Stimulated activated CD4-positive, alpha-beta T cell treated with anti-CD3 and anti-CD28 coated beads, Interleukin-1b, Interleukin-23, amount 100 ng/mL, for 24 hours (primary cell): ENCODE data around the gene ENTPD2.

Experiments
- DNase-seq, 4 experiments: peaks; one replicate each; pipeline ENCODE4 v3.0.0-alpha.2; 2020; ENCODE audit warnings: low read depth in 4 of 4, low spot score in 1 of 4

Gene ENTPD2

GRCh38 chr9:137080260-137081122 lies 26.6 kb upstream of the ENTPD2 start:
- no peak for DNase-seq

GRCh38 chr9:137079401-137079787 lies 25.5 kb upstream of the ENTPD2 start:
- no peak for DNase-seq

DNA sequence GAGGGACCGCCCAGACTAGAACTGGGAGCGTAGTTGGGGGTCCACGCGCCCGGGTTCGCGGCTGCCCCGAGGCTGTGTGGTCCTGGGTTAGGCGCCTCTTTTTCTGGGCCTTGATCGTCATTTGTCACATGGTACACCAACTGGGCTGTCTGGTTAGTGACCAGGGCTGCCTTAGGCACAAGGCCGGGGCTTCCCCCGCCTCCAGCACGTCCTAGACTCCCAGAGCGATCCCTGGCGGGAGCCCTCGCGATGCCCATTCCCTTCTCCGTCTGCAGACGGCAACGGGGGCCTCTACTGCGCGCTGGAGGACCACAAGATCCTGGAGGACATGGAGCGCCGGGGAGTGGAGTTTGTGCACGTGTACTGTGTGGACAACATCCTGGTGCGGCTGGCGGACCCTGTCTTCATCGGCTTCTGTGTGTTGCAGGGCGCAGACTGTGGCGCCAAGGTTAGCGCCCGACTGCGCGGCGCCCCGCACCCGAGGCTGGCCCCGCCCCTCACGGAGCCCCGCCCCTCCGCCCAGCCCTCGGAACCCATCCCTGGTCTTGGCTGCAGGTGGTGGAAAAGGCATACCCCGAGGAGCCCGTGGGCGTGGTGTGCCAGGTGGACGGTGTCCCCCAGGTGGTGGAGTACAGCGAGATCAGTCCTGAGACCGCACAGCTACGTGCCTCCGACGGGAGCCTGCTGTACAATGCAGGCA lies 25.0 kb upstream of the ENTPD2 start:
- no peak for DNase-seq

GRCh38 chr9:137077758-137078693 lies 24.2 kb upstream of the ENTPD2 start:
- no peak for DNase-seq

DNA sequence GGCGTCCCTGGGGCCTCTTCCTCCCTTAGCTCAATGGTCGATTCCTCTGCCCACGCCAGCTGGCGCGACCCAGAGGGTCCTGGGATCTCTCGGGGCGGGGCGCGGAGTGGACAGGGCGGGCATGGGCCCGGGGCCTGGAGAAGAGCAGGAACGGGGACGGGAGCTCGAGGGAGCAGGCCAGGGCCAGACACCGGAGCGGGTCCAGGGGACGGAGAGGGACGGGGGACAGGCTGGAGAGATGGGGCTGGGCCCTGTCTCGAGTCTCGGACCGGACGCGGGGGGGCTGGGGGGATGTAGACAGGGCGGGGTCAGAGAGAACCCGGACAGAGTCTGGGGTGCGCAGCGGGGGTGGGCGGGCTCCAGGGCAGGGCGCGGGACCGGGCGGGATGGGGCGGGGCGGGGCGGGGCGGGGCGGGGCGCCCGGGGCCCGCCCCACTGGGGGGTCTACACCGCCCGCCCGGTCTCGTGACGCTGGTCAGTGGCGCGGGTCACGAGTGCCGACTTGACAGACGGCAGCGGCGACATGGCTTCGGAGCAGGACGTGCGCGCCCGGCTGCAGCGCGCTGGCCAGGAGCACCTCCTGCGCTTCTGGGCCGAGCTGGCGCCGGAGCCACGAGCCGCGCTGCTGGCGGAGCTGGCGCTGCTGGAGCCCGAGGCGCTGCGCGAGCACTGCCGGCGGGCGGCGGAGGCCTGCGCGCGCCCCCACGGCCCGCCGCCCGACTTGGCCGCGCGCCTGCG lies 23.3 kb upstream of the ENTPD2 start, which contains the start of gene UAP1L1:
TSS of gene UAP1L1 (plus strand) at position 508 of the 738 bp plus-strand sequence. CDS start at position 524, 16 bp downstream.
- peak in 1 of 4 experiments; percentile 41 for DNase-seq

- no peak for DNase-seq
Observed at GRCh38 chr9:137076636-137077009, 22.8 kb upstream of the ENTPD2 start.

- DNase-seq, result no peak
Observed at GRCh38 chr9:137075275-137075775, 21.5 kb upstream of the ENTPD2 start.

- no peak for DNase-seq
Observed at GRCh38 chr9:137074657-137075274, 20.9 kb upstream of the ENTPD2 start.

- no peak for DNase-seq
Observed at GRCh38 chr9:137073992-137074399, 20.1 kb upstream of the ENTPD2 start.

GRCh38 chr9:137071282-137071681 lies 17.4 kb upstream of the ENTPD2 start:
- no peak for DNase-seq

- DNase-seq, result no peak
Observed at GRCh38 chr9:137070906-137071275, 17.0 kb upstream of the ENTPD2 start.

GRCh38 chr9:137070201-137070905 lies 16.5 kb upstream of the ENTPD2 start, which contains the start of gene SAPCD2:
Gene SAPCD2, minus strand, starts transcription at chr9:137070557. Its CDS starts 97 bp downstream, at chr9:137070460.
- peak in 3 of 4 experiments; percentile 55 to 82 (median 73) for DNase-seq

- no peak for DNase-seq
Observed at GRCh38 chr9:137069508-137070091, 15.7 kb upstream of the ENTPD2 start.

- no peak for DNase-seq
Observed at GRCh38 chr9:137068539-137069507, 15.0 kb upstream of the ENTPD2 start.

GRCh38 chr9:137067860-137068538 lies 14.1 kb upstream of the ENTPD2 start:
- DNase-seq, result peak; percentile 67 to 79 (median 72)

- no peak for DNase-seq
Observed at GRCh38 chr9:137066096-137066861, 12.4 kb upstream of the ENTPD2 start.
